PC-3 (cell line): ENCODE data around the gene LMO1.
A peak's percentile ranks its signal among the peaks of the same experiment; 100 is the strongest.

Experiments
- CTCF ChIP-seq: fragments of 300-600 bp; sonication (generic); conservative IDR thresholded peaks from 2 replicates; pipeline ENCODE4 v1.5.1; 2017; ENCODE audit warnings: antibody characterized with exemption, low read depth, mild to moderate bottlenecking, low read length
- EZH2 ChIP-seq: fragments of 300-600 bp; sonication (generic); IDR thresholded peaks from one replicate; pipeline ENCODE4 v1.6.1; 2017; ENCODE audit warnings: antibody characterized with exemption, mild to moderate bottlenecking, low read length; ENCODE audit not compliant: unreplicated experiment
- EZH2phosphoT487 ChIP-seq: fragments of 300-600 bp; sonication (generic); IDR thresholded peaks from 2 replicates; pipeline ENCODE4 v1.6.1; 2018; ENCODE audit warnings: mild to moderate bottlenecking, antibody characterized with exemption, low read length, borderline replicate concordance

- TF ChIP-seq CTCF: peak; percentile 88
- TF ChIP-seq EZH2phosphoT487: no peak
- TF ChIP-seq EZH2: no peak
Observed at GRCh38 chr11:8263769-8264410, at the start of gene LMO1.
